Left forelimb (tissue), 1 donor: ENCODE data around the gene CKM.
"Not testable (repeated sequence)": the region's sequence is repeated elsewhere in the genome, so short reads cannot be mapped to it uniquely, and the experiment has no call there.

ENCODE experiments used
- DNase-seq: peaks from one replicate; pipeline ENCODE4 v3.0.0-alpha.2; 2018; ENCODE audit warnings: low spot score

CKM gene

DNA sequence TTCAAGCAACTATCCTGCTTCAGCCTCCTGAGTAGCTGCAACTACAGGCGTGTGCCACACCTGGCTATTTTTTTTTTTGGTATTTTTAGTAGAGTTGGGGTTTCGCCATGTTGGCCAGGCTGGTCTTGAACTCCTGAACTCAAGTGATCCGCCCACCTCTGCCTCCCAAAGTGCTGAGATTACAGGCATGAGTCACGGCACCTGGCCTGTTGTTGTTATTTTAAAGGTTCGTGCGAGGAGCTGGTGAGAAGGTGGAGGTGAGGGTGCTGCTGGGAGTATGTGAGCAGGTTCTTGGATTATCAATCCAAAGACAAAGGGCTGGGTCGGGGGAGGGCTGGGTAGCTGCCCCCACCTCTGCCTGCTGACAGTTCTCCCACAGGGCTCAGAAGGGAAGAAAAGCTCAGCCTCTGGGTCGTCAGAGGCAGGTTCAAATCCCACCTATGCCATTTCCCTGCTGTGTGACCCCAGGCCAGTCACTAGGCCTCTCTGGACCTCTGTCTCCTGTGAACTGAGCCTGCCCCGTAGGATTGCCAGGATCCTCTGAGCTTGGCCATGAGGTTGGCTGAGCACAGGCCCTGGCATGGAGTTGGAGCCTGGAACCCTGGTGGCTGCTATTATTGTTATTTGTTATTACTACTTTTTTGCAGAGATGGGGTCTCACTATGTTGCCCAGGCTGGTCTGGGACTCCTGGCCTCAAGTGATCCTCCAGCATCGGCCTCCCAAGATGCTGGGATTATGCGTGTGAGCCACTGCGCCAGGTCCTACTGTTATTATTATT is 1.5 kb downstream of the CKM start:
- DNase-seq, result no peak

DNA sequence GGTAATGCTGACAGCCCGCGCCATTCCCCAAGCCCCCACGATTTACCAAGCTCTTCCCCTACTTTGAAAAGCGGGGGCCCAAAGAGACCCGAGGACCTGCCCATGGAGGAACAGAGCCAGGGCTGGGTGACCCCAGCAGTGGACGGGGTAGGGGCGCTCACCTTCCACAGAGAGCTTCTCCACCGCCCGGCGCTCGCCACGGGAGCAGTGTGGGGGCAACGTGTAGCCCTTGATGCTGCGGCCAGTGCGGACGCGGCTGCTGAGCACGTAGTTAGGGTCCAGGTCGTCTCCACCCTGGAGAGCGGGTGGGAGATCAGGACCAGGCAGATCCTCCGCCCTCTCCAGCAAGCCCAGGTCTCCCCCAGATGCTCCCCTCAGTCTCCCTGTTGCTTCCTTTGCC is 7.4 kb downstream of the CKM start:
- no peak for DNase-seq

GRCh38 chr19:45314708-45315245 is 7.9 kb downstream of the CKM start:
- no peak for DNase-seq

- not testable (repeated sequence) for DNase-seq
Observed at GRCh38 chr19:45312285-45312684, 10.4 kb downstream of the CKM start.

DNA sequence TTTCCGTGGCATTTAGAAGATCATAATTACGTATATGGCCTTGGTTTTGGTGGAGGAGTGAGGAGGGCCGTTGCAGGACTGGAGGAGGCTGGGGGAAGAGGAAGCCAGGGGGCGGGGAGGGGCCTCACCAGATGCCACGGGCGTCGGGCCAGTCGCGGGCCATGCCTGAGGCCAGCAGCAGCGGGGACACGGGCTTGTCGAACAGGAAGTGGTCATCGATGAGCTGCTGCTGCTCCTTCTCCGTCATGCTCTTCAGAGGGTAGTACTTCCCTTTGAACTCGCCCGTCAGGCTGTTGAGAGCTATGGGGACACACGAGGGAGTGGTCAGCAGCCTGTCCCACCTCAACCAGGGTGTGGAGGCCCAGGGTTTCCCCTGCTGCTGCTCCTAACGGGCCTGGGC is 11.1 kb downstream of the CKM start:
- no peak for DNase-seq

DNA sequence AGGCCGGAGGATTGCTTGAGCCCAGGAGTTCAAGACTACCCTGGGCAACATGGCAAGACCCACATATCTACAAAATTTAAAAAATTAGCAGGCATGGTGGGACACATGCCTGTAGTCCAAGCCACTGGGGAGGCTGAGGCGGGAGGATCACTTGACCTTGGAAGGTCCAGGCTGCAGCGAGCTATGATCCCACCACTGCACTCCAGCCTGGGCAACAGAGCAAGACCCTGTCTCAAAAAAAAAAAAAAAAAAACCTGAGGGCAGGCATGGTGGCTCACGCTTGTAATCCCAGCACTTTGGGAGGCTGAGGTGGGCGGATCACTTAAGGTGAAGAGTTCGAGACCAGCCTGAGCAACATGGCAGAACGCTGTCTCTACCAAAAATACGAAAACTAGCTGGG is 13.4 kb downstream of the CKM start:
- not testable (repeated sequence) for DNase-seq

DNA sequence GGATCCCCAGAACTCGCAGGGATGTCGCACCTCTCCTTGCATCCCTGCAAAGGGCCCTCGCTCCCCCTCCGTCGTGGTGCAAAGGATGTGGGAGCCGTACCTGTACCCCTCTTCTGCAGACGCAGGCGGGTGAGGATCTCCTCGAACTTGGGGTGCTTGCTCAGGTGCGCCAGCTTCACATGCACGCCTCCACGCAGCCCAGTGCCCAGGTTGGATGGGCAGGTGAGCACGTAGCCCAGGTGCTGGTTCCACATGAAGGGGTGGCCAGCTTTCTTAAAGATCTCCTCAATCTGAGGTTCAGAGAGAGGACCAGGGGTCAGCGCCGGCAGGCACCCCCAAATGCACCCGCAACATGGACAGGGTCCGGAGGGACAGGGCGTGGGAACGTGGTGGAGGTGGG is 15.3 kb downstream of the CKM start:
- DNase-seq, result no peak

GRCh38 chr19:45306518-45307027 is 16.1 kb downstream of the CKM start:
- no peak for DNase-seq

DNA sequence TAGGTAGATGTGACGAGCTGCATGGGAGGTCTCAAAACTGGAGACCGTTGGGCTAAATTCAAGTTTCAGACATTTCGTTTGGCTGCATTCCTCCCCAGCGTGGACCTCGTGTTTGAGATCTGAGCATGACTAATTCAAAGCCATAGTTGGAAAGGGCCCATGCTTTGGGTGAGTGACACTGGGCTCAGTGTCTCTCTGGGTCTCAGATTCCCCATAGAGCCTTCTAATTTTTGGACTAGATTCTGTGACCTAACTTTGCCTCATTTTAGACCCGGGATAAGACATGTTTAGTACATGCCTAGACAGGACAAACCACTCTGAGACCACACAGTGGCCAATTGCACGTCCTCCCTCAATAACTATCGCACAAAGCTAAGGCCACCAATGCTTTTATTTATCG is 16.6 kb downstream of the CKM start:
- no peak for DNase-seq

- no peak for DNase-seq
Observed at GRCh38 chr19:45305421-45305820, 17.3 kb downstream of the CKM start.

- DNase-seq, result no peak
Observed at GRCh38 chr19:45305007-45305406, 17.7 kb downstream of the CKM start.

- DNase-seq, result no peak
Observed at GRCh38 chr19:45304141-45304926, 18.3 kb downstream of the CKM start.

- DNase-seq, result no peak
Observed at GRCh38 chr19:45303269-45304060, 19.2 kb downstream of the CKM start.

DNA sequence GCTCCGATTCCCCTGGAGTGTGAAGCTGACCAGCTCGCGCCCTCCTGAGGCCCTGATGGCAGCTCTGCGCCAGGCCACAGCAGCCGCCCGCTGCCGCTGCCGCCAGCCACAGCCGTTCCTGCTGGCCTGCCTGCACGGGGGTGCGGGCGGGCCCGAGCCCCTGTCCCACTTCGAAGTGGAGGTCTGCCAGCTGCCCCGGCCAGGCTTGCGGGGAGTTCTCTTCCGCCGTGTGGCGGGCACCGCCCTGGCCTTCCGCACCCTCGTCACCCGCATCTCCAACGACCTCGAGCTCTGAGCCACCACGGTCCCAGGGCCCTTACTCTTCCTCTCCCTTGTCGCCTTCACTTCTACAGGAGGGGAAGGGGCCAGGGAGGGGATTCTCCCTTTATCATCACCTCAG is 20.3 kb downstream of the CKM start:
- no peak for DNase-seq

GRCh38 chr19:45299719-45300118 is 23.0 kb downstream of the CKM start:
- no peak for DNase-seq

DNA sequence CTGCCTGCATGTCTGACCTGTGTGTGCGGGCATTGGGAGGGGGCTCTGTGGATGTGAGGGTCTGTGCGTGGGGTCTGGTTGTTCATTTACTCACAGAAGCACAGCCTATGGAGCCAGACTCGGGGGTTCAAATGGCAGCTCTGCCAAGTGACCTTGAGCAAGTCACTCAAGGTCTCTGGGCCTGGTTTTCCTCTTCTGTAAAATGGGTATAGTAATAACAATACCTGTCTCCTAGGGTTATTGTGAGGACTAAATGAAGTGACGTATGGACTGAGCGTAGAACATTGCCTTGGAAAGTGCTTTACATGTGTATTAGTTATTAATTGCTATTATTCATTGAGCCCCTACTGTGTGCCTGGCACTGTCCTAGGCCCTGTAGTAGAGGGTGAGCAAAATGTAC is 24.4 kb downstream of the CKM start:
- DNase-seq, result no peak

- no peak for DNase-seq
Observed at GRCh38 chr19:45297674-45298073, 25.0 kb downstream of the CKM start.

GRCh38 chr19:45296355-45296754 is 26.3 kb downstream of the CKM start:
- no peak for DNase-seq

DNA sequence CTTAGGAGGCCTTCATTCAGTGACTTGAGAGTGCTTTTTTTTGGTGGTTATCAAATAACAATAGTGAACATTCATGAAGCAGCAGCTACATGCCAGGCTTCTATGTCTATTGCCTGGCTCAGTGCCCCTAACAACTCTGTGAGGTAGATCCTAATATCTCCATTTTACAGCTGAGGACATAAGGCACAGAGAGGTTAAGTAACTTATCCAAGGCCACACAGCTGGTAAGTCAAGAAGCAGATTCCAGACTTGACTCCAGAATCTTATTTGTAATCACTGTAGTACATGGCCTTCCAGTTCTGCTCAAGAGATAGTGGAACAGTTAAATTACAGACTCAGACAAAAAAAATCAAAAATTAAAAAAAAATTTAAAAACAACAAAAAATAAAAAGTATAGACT is 26.8 kb downstream of the CKM start:
- DNase-seq, result no peak

GRCh38 chr19:45294291-45295029 is 28.2 kb downstream of the CKM start:
- DNase-seq, result no peak

DNA sequence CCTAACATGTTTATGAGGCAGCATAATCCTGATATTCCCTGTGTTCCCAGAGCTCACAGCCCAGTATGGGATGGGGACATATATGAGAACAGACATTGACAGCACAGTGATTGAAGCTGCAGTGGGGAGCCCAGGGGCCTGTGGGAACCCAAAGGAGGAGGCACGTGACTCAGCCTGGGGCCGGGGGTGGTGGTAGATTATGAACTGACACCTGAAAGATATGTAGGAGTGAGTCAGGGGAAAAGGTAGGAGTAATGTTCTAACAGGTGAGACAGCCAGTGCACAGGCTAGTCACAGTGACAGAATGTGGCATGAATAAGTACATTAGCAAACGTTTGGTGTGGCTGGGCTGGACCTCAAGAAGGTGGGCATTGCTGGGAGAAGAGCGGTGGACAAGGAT is 29.0 kb downstream of the CKM start:
- no peak for DNase-seq

DNA sequence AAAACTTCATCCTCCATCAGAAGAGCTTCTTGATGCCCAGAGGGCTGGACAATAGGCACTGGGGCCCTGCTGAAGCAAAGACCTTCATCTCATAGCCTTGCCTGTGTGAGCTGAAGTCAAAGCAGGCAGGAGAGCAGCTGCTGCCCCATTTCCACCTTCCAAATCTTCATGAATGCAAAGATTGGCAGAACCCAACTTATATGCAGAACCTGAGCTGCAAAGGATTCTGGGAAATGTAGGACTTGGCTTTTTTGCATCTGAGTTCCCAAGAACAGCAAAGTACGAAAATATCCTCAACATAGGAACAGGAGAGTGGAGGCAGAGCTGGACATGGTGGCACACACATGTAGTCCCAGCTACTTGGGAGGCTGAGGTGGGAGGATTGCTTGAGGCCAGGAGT is 30.8 kb downstream of the CKM start:
- no peak for DNase-seq
